GM12878 (cell line): Measurements from ENCODE around the gene CAB39L. TPM values are rescaled to one million over a fixed set of nuclear protein-coding genes. Genes with fewer than 3 reads are reported as not detected.

ENCODE experiments used
- ATAC-seq: fragments of 200-7000 bp; cut with Tn5 transposase; 3 replicates; pipeline ENCODE4 v1.9.1; 2020; ENCODE audit warnings: mild to moderate bottlenecking, moderate library complexity
- BruUV-seq: library from RNA; stranded (reverse); fragments of 400-500 nt; replicated peaks from 2 replicates; lab custom pipeline; 2021; lab: Mats Ljungman, UMichigan
- CTCF ChIA-PET: fragments of 300-600 bp; sonication (Branson Sonifier 250); formaldehyde crosslinking; extraction: SDS; loops from one replicate; lab custom pipeline; 2021; ENCODE audit warnings: inconsistent platforms; lab: Yijun Ruan, JAX
- POLR2A ChIA-PET: fragments of 350-600 bp; formaldehyde crosslinking; extraction: SDS; loops from one replicate; lab custom pipeline; 2021; ENCODE audit warnings: inconsistent platforms; lab: Charles Lee
- RAD21 ChIA-PET: fragments of 300-600 bp; sonication (Branson Sonifier 250); formaldehyde crosslinking; loops from one replicate; lab custom pipeline; 2023; ENCODE audit warnings: antibody characterized with exemption; ENCODE audit not compliant: unreplicated experiment; lab: Charles Lee
- SMC1A ChIA-PET: fragments of 300-600 bp; sonication (Branson Sonifier 250); formaldehyde crosslinking; loops from one replicate; lab custom pipeline; 2023; ENCODE audit not compliant: unreplicated experiment, uncharacterized antibody; lab: Charles Lee
- DNase-seq: peaks from one replicate; pipeline ENCODE4 v3.0.0-alpha.2; 2011; ENCODE audit warnings: low read depth, low spot score
- FAIRE-seq: peaks from 3 replicates; lab custom pipeline; 2011; peaks lifted over from hg19 to GRCh38; lab: Jason Lieb, UNC
- H2AFZ ChIP-seq: 2 replicates; pipeline ENCODE4 v1.6.0; 2011; ENCODE audit warnings: low read depth, low read length, control low read depth; ENCODE audit not compliant: control insufficient read depth
- H3K27ac ChIP-seq: 2 replicates; pipeline ENCODE4 v1.5.1; 2011; ENCODE audit warnings: control low read depth; ENCODE audit not compliant: control insufficient read depth, insufficient read depth
- H3K27me3 ChIP-seq, 2 experiments: replicated peaks in 1 of 2; 2 replicates each; pipeline versions ENCODE4 v1.6.0 to v1.6.1; 2011; ENCODE audit warnings: low read length in 1 of 2; ENCODE audit not compliant: control insufficient read depth in 2 of 2, insufficient read depth in 2 of 2
- H3K36me3 ChIP-seq, 2 experiments: 2 replicates each; pipeline ENCODE4 v1.5.1; 2011; ENCODE audit warnings: low read length in 1 of 2; ENCODE audit not compliant: control insufficient read depth in 2 of 2, insufficient read depth in 2 of 2
- H3K4me1 ChIP-seq: 2 replicates; pipeline ENCODE4 v1.6.1; 2011; ENCODE audit warnings: mild to moderate bottlenecking, low read length, moderate library complexity, mixed read lengths; ENCODE audit not compliant: control insufficient read depth, insufficient read depth
- H3K4me2 ChIP-seq: 2 replicates; pipeline ENCODE4 v1.6.0; 2011; ENCODE audit warnings: control low read depth; ENCODE audit not compliant: control insufficient read depth, insufficient read depth
- H3K4me3 ChIP-seq: fragments of 200-600 bp; sonication (generic); 2 replicates; pipeline ENCODE4 v1.5.1; 2016
- H3K79me2 ChIP-seq: 2 replicates; pipeline ENCODE4 v1.6.0; 2011; ENCODE audit warnings: low read length; ENCODE audit not compliant: control insufficient read depth, insufficient read depth
- H3K9ac ChIP-seq: 2 replicates; pipeline ENCODE4 v1.8.0; 2011; ENCODE audit warnings: low read length, control low read depth, mixed read lengths; ENCODE audit not compliant: control insufficient read depth, insufficient read depth
- H3K9me3 ChIP-seq: replicated peaks from 3 replicates; pipeline ENCODE4 v1.5.1; 2011; ENCODE audit warnings: mild to moderate bottlenecking, low read length; ENCODE audit not compliant: control insufficient read depth, insufficient read depth
- H4K20me1 ChIP-seq: 2 replicates; pipeline ENCODE4 v1.6.0; 2011; ENCODE audit not compliant: control insufficient read depth, insufficient read depth
- GABPA ChIP-seq: IDR thresholded peaks from 2 replicates; pipeline ENCODE4 v1.6.1; 2014; ENCODE audit warnings: antibody characterized with exemption, low read depth, mild to moderate bottlenecking, inconsistent platforms
- IKZF2 ChIP-seq, 2 experiments: fragments of 450-650 bp; IDR thresholded peaks; 2 replicates each; pipeline ENCODE4 v1.6.1; 2017; ENCODE audit warnings: mild to moderate bottlenecking in 2 of 2, moderate library complexity in 2 of 2
- KDM1A ChIP-seq: fragments of 200-600 bp; sonication (generic); IDR thresholded peaks from 2 replicates; pipeline ENCODE4 v1.6.1; 2016; ENCODE audit warnings: borderline replicate concordance
- PKNOX1 ChIP-seq: fragments of 450-650 bp; IDR thresholded peaks from 2 replicates; pipeline ENCODE4 v1.6.1; 2016; ENCODE audit warnings: mild to moderate bottlenecking
- YBX1 ChIP-seq: fragments of 450-650 bp; IDR thresholded peaks from 2 replicates; pipeline ENCODE4 v1.6.1; 2016; ENCODE audit warnings: antibody characterized with exemption
- WGBS: methylation state at CpG from one replicate; pipeline ENCODE4 v1.1.6; 2016; ENCODE audit warnings: low lambda C conversion rate; ENCODE audit not compliant: insufficient replicate concordance, insufficient coverage; ENCODE audit errors: missing lambda C conversion rate; 5-methylcytosine and 5-hydroxymethylcytosine counted together
- in situ Hi-C: fragments of 300-500 bp; cut with MboI; formaldehyde crosslinking; loops from 9 replicates; pipeline ENCODE4 v1.14.3; 2018; ENCODE audit warnings: mixed read lengths
- intact Hi-C: fragments of 100-400 bp; cut with micrococcal nuclease; formaldehyde crosslinking; loops from one replicate; pipeline ENCODE4 v1.14.2; 2022; ENCODE audit not compliant: unreplicated experiment
- polyA plus RNA-seq, 11 experiments: library from polyadenylated mRNA; depleted of rRNA in 4 of 11; unstranded in 6 of 11; stranded (reverse) in 5 of 11; fragments of >200 nt; fragmentation: Nextera tagmentation in 4 of 11; fragmentation: Illumina TruSeq in 1 of 11; extraction: Ambion mirVana in 4 of 11; extraction: Trizol in 1 of 11; gene quantifications; 1 replicate in 1 of 11; 2 replicates in 10 of 11; pipeline versions ENCODE4 v1.2.1 to v1.2.3, GENCODE V29; 2011 to 2016; ENCODE audit warnings: inconsistent platforms in 2 of 11, missing spikeins in 2 of 11, low read depth in 1 of 11
- total RNA-seq, 4 experiments: library from RNA; depleted of rRNA in 3 of 4; stranded (reverse); fragments of >200 nt in 3 of 4; fragmentation: Illumina TruSeq in 1 of 4; extraction: Trizol in 1 of 4; gene quantifications; 2 replicates each; pipeline versions ENCODE4 v1.2.1 to v1.2.3, GENCODE V29; 2013 to 2021

Gene CAB39L
- total and polyA plus RNA-seq, 10 of the 15 experiments (the other 5 are each of a cell fraction or from before 2014, with no cell fraction given): 0.88 to 3.0 (median 1.7) TPM

GRCh38 chr13:49412749-49413148, 31.1 kb downstream of the CAB39L start:
- TF ChIP-seq GABPA (no peak), PKNOX1 (no peak)
- ChIA-PET RAD21 (no interaction called here), CTCF (no interaction called here), SMC1A (no interaction called here), POLR2A (no interaction called here)
- in situ Hi-C loops: no loop called here
- H3K27ac ChIP-seq: no peak overlapping the region
- H3K4me1 ChIP-seq: no peaks in the 10 kb centered on the region; the same call in 1 of the 2 replicates
- WGBS: 58% methylated on average over 2 of the region's 2 CpGs
- H3K9me3 ChIP-seq: no peaks in the 10 kb centered on the region
- no peak overlapping the region for H3K9ac ChIP-seq
- no TSS peak for BruUV-seq
- H4K20me1 ChIP-seq: no peaks in the 10 kb centered on the region
- FAIRE-seq (no peak), ATAC-seq (no peak), DNase-seq (no peak)
- no peaks in the 10 kb centered on the region for H3K27me3 ChIP-seq
- H3K79me2 ChIP-seq: no peaks in the 10 kb centered on the region
- H3K4me2 ChIP-seq: no peak overlapping the region
- no peak overlapping the region for H3K4me3 ChIP-seq
- H3K36me3 ChIP-seq: no peaks in the 10 kb centered on the region
- intact Hi-C loops: no loop called here
- H2AFZ ChIP-seq: no peak overlapping the region

- POLR2A ChIA-PET: interaction anchor here (0.7 kb wide), 1 partner anchor 363 kb away, joined by 4 read pairs; no protein-coding TSS in a partner anchor
- H3K4me1 ChIP-seq: no peaks in the 10 kb centered on the region; the same call in 1 of the 2 replicates
- RAD21 ChIA-PET: no interaction called here
These were observed 32.5 kb downstream of the CAB39L start for GRCh38 chr13:49411353-49411752.

More at GRCh38 chr13:49411353-49411752, 32.5 kb downstream of the CAB39L start:
- DNase-seq (no peak), FAIRE-seq (no peak), ATAC-seq (no peak)
- Histone ChIP-seq H3K4me2 (no peak overlapping the region), H2AFZ (no peak overlapping the region), H4K20me1 (no peaks in the 10 kb centered on the region), H3K9me3 (no peaks in the 10 kb centered on the region), H3K27ac (no peak overlapping the region), H3K79me2 (no peaks in the 10 kb centered on the region), H3K9ac (no peak overlapping the region), H3K4me3 (no peak overlapping the region), H3K27me3 (no peaks in the 10 kb centered on the region), H3K36me3 (no peaks in the 10 kb centered on the region)
- ChIA-PET SMC1A (no interaction called here), CTCF (no interaction called here)
- TF ChIP-seq IKZF2 (IDR thresholded peaks at IDR 0.05) (no peak), KDM1A (no peak), YBX1 (no peak)
- intact Hi-C loops: no loop called here
- no TSS peak for BruUV-seq
- in situ Hi-C loops: no loop called here
- WGBS: 93% methylated on average over 3 of the region's 5 CpGs
